Hepatocyte (in vitro differentiated cells): Measurements from ENCODE around the gene SDF4.

Experiments used
- CTCF ChIP-seq: fragments of 200-600 bp; sonication (generic); IDR thresholded peaks from 2 replicates; pipeline ENCODE4 v1.5.1; 2016; ENCODE audit warnings: antibody characterized with exemption, mild to moderate bottlenecking; ENCODE audit not compliant: poor library complexity
- EZH2phosphoT487 ChIP-seq: fragments of 200-600 bp; sonication (generic); IDR thresholded peaks from one replicate; pipeline ENCODE4 v1.6.1; 2018; ENCODE audit warnings: antibody characterized with exemption, mild to moderate bottlenecking, low read depth, moderate library complexity; ENCODE audit not compliant: unreplicated experiment, severe bottlenecking

- TF ChIP-seq CTCF (no peak), EZH2phosphoT487 (no peak)
Observed at GRCh38 chr1:1182491-1183220, 49.1 kb downstream of the SDF4 start.
